ENCODE measurements around the gene OLFML2B.
"Not testable (repeated sequence)": the region's sequence is repeated elsewhere in the genome, so short reads cannot be mapped to it uniquely, and the experiment has no call there.

OLFML2B gene

GRCh38 chr1:162023547-162024501 is at the start of gene OLFML2B:
Gene OLFML2B (minus strand): TSS chr1:162023869. CDS start chr1:162023430, 439 bp downstream.
- peak; percentile 9 for DNase-seq (ENCODE audit: low read depth)

DNA sequence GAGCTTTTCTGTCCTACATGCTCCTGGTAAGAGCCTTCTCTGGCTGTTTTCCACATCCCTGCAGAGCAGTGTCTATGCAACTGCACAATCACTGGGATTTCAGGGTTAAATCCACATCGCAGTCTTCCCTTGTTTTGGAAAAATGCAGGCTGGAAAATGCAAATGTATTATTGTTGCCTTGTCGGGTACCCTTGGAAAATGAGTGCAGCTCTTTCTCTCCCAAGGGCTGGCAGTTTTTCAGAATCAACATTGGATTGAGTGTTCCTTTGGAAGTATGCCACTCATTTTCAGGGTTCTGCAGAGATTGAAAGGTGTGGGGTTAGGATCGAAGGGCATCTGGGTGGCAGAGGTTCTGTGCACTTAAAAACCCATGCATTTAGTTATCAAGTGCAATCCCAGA is 49.1 kb upstream of the OLFML2B start:
- DNase-seq (ENCODE audit: low read depth): no peak

GRCh38 chr1:162070825-162071224 is 47.2 kb upstream of the OLFML2B start:
- DNase-seq (ENCODE audit: low read depth): no peak

- DNase-seq (ENCODE audit: low read depth): no peak
Observed at GRCh38 chr1:162070094-162070748, 46.6 kb upstream of the OLFML2B start.

DNA sequence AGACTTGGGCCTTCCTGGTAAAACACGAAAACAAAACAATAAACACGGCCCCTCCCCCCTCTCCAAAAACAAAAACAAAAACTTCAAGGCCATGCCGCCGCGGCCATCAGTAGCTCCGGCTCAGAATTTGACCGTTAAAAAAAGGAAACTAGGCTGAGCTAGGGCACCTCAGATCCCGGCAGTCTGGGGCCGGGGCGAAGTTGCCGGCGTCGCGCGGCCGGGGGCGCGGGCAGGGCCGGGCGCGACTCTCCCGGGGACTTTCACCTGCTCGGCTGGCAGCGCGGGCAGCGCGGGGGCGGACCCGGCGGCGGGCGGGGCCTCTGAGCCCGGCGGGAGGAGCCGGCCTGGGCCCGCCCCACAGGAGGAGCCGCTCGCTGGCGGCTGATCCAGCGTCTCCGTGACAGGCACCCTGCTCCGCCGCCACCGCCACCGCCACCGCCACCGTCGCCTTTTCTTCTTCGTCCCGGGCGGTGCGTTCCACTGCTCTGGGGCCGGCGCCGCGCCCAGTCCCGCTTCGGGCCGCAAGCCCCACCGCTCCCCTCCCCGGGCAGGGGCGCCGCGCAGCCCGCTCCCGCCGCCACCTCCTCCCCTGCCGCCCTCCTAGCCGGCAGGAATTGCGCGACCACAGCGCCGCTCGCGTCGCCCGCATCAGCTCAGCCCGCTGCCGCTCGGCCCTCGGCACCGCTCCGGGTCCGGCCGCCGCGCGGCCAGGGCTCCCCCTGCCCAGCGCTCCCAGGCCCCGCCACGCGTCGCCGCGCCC is 45.8 kb upstream of the OLFML2B start, which contains the start of gene NOS1AP:
NOS1AP (plus strand) TSS at position 358 of the 760 bp plus-strand sequence. CDS start 487 bp downstream, outside the sequence.
- peak; percentile 72 for DNase-seq (ENCODE audit: low read depth)

GRCh38 chr1:162068301-162068700 is 44.6 kb upstream of the OLFML2B start:
- no peak for DNase-seq (ENCODE audit: low read depth)

DNA sequence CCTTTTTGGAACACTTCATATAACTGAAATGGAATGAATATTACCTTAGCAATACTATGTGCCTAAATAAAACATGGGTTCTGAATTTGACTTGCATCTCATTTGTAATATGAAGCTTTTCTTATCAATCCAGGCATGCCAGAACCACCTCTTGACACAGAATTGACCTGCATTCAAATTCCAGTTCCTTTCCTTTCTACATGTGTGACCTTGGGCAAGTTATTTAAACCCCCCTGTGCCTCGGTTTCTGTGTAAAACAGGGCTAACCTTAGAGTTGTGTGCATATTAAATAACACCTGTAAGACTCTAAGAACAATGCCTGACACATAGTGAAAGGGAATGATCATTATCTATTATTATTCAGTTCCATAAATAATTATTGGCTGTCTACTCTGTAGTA is 43.8 kb upstream of the OLFML2B start:
- no peak for DNase-seq (ENCODE audit: low read depth)

GRCh38 chr1:162066836-162067235 is 43.2 kb upstream of the OLFML2B start:
- not testable (repeated sequence) for DNase-seq (ENCODE audit: low read depth)

- DNase-seq (ENCODE audit: low read depth): no peak
Observed at GRCh38 chr1:162065016-162065415, 41.3 kb upstream of the OLFML2B start.

DNA sequence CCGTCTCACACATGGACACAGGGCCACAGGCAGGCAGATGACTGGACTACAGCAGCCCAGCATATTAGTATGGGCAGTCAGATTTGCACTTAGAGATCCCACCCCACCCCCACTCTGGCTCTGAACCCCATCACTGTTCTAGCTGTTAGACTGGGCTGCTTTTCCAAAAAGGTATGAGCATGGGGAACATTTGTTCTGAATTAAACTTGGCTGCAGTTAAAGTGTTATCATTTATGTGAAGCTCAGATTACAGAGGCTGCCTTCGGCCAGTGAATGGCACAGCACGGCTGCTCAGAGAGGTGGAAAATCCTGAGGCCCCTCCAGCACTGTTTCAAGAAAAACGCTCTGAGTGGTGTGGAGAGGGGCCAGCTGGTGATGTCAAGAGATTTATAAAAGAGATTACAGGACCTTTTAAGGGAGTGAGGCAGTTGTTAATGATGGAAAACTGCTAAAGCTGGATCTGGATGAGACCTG is 38.9 kb upstream of the OLFML2B start:
- no peak for DNase-seq (ENCODE audit: low read depth)

- DNase-seq (ENCODE audit: low read depth): no peak
Observed at GRCh38 chr1:162060314-162060713, 36.6 kb upstream of the OLFML2B start.

- no peak for DNase-seq (ENCODE audit: low read depth)
Observed at GRCh38 chr1:162059721-162060120, 36.1 kb upstream of the OLFML2B start.

- no peak for DNase-seq (ENCODE audit: low read depth)
Observed at GRCh38 chr1:162056579-162056978, 32.9 kb upstream of the OLFML2B start.

DNA sequence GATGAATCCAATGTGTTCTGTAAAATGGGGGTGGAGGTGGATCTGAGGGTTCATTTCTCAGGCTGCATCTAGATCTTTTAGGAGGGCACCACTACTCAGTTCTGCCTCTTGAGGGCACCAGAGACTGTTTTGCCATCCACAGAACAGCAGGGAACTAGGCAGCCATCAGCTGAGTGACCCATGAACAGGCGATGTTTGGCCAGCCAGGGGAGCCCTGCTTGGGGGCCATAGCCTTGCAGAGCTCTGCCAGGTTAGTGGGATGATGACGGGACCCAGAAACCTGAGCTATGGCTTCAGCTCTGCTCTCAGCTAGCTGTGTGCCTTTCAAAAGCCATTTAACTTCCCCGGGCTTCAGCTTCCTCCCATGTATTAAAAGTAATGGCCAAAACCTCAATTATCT is 32.4 kb upstream of the OLFML2B start:
- peak; percentile 27 for DNase-seq (ENCODE audit: low read depth)

GRCh38 chr1:162055062-162055461 is 31.4 kb upstream of the OLFML2B start:
- no peak for DNase-seq (ENCODE audit: low read depth)

- not testable (repeated sequence) for DNase-seq (ENCODE audit: low read depth)
Observed at GRCh38 chr1:162053949-162054348, 30.3 kb upstream of the OLFML2B start.

DNA sequence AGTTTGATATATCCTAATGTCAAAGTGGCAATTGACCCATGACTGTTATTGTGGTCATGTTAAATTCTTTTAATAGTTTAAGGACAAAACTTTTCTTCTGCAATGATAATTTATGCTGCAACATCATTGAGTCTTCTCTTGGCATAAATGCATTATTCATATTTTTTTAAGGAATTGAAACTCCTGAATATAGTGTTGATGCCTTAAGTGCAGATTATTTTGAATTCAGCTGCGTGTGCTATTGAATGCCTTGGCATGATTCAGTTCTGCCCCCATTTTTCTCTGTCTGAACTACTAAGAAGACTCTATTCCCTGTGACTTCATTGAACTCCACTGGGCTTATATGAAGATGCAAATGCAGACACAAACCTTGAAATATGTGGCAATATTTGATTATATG is 23.3 kb upstream of the OLFML2B start:
- no peak for DNase-seq (ENCODE audit: low read depth)

GRCh38 chr1:162042361-162042760 is 18.7 kb upstream of the OLFML2B start:
- DNase-seq (ENCODE audit: low read depth): no peak

- no peak for DNase-seq (ENCODE audit: low read depth)
Observed at GRCh38 chr1:162040657-162041056, 17.0 kb upstream of the OLFML2B start.

- DNase-seq (ENCODE audit: low read depth): no peak
Observed at GRCh38 chr1:162040001-162040400, 16.3 kb upstream of the OLFML2B start.

GRCh38 chr1:162038624-162039023 is 15.0 kb upstream of the OLFML2B start:
- DNase-seq (ENCODE audit: low read depth): no peak

- no peak for DNase-seq (ENCODE audit: low read depth)
Observed at GRCh38 chr1:162036163-162036562, 12.5 kb upstream of the OLFML2B start.
